OCI-LY3 (cell line): ENCODE data around the gene HDAC4.

Experiments
- H2AFZ ChIP-seq: fragments of 200-600, 300-600 bp; shearing (Covaris generic); 2 replicates; pipeline ENCODE4 v1.6.0; 2014; ENCODE audit warnings: antibody characterized with exemption, low read depth, low read length
- H3K27ac ChIP-seq: fragments of 200-600, 300-600 bp; sonication (generic); 2 replicates; pipeline ENCODE4 v1.5.1; 2014; ENCODE audit warnings: mild to moderate bottlenecking, low read length, moderate library complexity, mixed read lengths
- H3K27me3 ChIP-seq: fragments of 200-600, 300-600 bp; sonication (generic); 2 replicates; pipeline ENCODE4 v1.6.1; 2014; ENCODE audit warnings: low read depth, low read length, mixed read lengths
- H3K36me3 ChIP-seq: fragments of 200-600, 300-600 bp; sonication (generic); replicated peaks from 2 replicates; pipeline ENCODE3; 2014; ENCODE audit warnings: low read depth, low read length, mixed read lengths
- H3K4me1 ChIP-seq: fragments of 300-600, 200-600 bp; sonication (generic); 2 replicates; pipeline ENCODE4 v1.6.1; 2014; ENCODE audit warnings: low read length, mixed read lengths
- H3K4me2 ChIP-seq: fragments of 200-600, 300-600 bp; sonication (generic); 2 replicates; pipeline ENCODE4 v1.6.1; 2014; ENCODE audit warnings: low read length, mixed read lengths
- H3K4me3 ChIP-seq: fragments of 300-600, 200-600 bp; sonication (generic); 2 replicates; pipeline ENCODE4 v1.5.1; 2014; ENCODE audit warnings: antibody characterized with exemption, mild to moderate bottlenecking, low read length, moderate library complexity
- H3K79me2 ChIP-seq: fragments of 300-600, 200-600 bp; shearing (Covaris generic); 2 replicates; pipeline ENCODE4 v1.6.1; 2014; ENCODE audit warnings: mild to moderate bottlenecking, low read length, mixed read lengths
- H3K9ac ChIP-seq: fragments of 300-600, 200-600 bp; shearing (Covaris generic); 2 replicates; pipeline ENCODE4 v1.6.0; 2014; ENCODE audit warnings: mild to moderate bottlenecking, low read length, moderate library complexity
- H3K9me3 ChIP-seq: fragments of 200-600, 300-600 bp; shearing (Covaris generic); 2 replicates; pipeline ENCODE4 v1.6.1; 2014; ENCODE audit warnings: low read length, mixed read lengths; ENCODE audit not compliant: insufficient read depth
- H4K20me1 ChIP-seq: fragments of 200-600, 300-600 bp; sonication (generic); 2 replicates; pipeline ENCODE4 v1.6.1; 2016; ENCODE audit warnings: low read length, mixed read lengths; ENCODE audit not compliant: insufficient read depth
- CTCF ChIP-seq: fragments of 200-600, 300-600 bp; sonication (generic); IDR thresholded peaks from 2 replicates; pipeline ENCODE4 v1.5.1; 2014; ENCODE audit warnings: antibody characterized with exemption, low read length, low read depth
- EZH2phosphoT487 ChIP-seq: fragments of 200-600 bp; shearing (Covaris generic); IDR thresholded peaks from 2 replicates; pipeline ENCODE4 v1.6.1; 2018; ENCODE audit warnings: antibody characterized with exemption, mixed run types, low read depth

Gene HDAC4

GRCh38 chr2:239223310-239224198 lies 177.3 kb downstream of the HDAC4 start:
- Histone ChIP-seq H2AFZ (no peak overlapping the region), H3K4me3 (no peak overlapping the region), H3K36me3 (no peaks in the 10 kb centered on the region), H3K9me3 (no peaks in the 10 kb centered on the region), H3K27ac (no peak overlapping the region), H3K79me2 (no peaks in the 10 kb centered on the region; the same call in 1 of the 2 replicates), H3K4me2 (no peak overlapping the region), H4K20me1 (no peaks in the 10 kb centered on the region), H3K4me1 (no peaks in the 10 kb centered on the region), H3K9ac (no peak overlapping the region), H3K27me3 (no peaks in the 10 kb centered on the region)
- TF ChIP-seq CTCF = no peak
- no peak for TF ChIP-seq EZH2phosphoT487

GRCh38 chr2:239222706-239223309 lies 178.0 kb downstream of the HDAC4 start:
- no peaks in the 10 kb centered on the region for H4K20me1 ChIP-seq
- no peaks in the 10 kb centered on the region; the same call in 1 of the 2 replicates for H3K79me2 ChIP-seq
- no peaks in the 10 kb centered on the region for H3K9me3 ChIP-seq
- no peak overlapping the region for H3K4me3 ChIP-seq
- no peak overlapping the region for H2AFZ ChIP-seq
- H3K9ac ChIP-seq = no peak overlapping the region
- no peaks in the 10 kb centered on the region for H3K27me3 ChIP-seq
- H3K4me1 ChIP-seq = no peaks in the 10 kb centered on the region
- TF ChIP-seq EZH2phosphoT487 (no peak), CTCF (no peak)
- H3K36me3 ChIP-seq = no peaks in the 10 kb centered on the region
- H3K4me2 ChIP-seq = no peak overlapping the region
- no peak overlapping the region for H3K27ac ChIP-seq

DNA sequence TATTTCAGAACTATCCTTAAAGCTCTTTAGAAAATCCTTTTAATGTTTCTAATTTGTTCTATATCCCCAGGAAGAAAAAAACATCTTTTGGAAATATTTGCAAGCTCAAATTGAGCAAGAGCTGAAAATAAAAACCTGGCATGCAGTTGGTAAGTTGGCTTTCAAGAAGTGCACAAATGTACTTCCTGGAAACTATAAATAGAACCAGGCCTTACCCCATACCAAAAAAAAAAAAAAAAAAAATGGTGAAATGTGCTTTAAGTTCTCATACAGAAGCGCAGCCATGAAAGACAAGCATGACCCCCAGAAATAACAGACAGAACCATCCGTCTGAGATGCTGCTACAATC lies 178.5 kb downstream of the HDAC4 start:
- Histone ChIP-seq H4K20me1 (no peaks in the 10 kb centered on the region), H3K79me2 (no peaks in the 10 kb centered on the region; the same call in 1 of the 2 replicates), H3K4me1 (no peaks in the 10 kb centered on the region), H3K36me3 (no peaks in the 10 kb centered on the region), H3K4me2 (no peak overlapping the region), H3K27ac (no peak overlapping the region), H3K27me3 (no peaks in the 10 kb centered on the region), H3K4me3 (no peak overlapping the region), H3K9me3 (no peaks in the 10 kb centered on the region), H3K9ac (no peak overlapping the region), H2AFZ (no peak overlapping the region)
- no peak for TF ChIP-seq CTCF
- TF ChIP-seq EZH2phosphoT487 = no peak

DNA sequence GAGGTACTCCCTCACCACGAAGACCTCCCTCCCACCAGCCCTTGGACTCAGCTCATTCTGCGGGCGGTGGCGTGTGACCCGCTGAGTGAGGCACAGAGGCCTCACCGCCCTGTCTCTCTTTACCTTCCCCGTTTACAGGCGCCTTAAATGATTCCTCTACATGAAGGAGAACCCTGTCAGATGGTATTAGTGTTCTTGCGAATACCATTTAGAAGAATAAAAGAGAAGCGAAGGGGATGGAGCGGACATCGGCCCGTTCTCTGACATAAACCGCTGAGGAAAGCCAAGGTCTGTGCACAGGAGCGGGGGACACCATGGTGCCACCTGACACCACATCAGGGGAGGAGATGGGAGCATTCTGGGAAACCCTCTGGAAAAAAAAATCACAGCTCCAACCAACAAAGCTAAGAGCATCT lies 179.8 kb downstream of the HDAC4 start:
- no peaks in the 10 kb centered on the region for H3K27me3 ChIP-seq
- no peak overlapping the region for H2AFZ ChIP-seq
- H3K4me1 ChIP-seq = peaks cover 7% of the 10 kb centered on the region
- no peaks in the 10 kb centered on the region; the same call in 1 of the 2 replicates for H3K79me2 ChIP-seq
- TF ChIP-seq EZH2phosphoT487 (no peak), CTCF (no peak)
- H4K20me1 ChIP-seq = no peaks in the 10 kb centered on the region
- H3K4me2 ChIP-seq = no peak overlapping the region
- no peak overlapping the region for H3K27ac ChIP-seq
- H3K9me3 ChIP-seq = no peaks in the 10 kb centered on the region
- H3K4me3 ChIP-seq = no peak overlapping the region
- H3K9ac ChIP-seq = no peak overlapping the region
- no peaks in the 10 kb centered on the region for H3K36me3 ChIP-seq
